ENCODE data around the gene CTSF.

DNA sequence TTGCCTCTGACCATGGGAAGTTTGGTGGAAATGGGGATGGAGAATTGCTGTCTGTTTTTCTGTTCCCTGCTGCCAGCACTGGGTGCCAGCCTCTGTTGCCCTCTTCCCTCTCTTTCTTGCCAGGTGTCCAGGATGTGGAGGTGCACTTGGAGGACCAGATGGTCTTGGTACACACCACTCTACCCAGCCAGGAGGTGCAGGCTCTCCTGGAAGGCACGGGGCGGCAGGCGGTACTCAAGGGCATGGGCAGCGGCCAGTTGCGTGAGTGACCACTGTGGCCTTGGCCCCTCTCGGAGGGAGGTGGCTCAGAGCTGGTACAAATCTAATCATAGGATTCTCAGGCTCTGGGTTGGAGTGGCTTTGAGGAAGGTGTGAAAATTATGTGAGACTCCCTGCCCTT lies 30.6 kb upstream of the CTSF start:
- TF ChIP-seq, protein P1, sequence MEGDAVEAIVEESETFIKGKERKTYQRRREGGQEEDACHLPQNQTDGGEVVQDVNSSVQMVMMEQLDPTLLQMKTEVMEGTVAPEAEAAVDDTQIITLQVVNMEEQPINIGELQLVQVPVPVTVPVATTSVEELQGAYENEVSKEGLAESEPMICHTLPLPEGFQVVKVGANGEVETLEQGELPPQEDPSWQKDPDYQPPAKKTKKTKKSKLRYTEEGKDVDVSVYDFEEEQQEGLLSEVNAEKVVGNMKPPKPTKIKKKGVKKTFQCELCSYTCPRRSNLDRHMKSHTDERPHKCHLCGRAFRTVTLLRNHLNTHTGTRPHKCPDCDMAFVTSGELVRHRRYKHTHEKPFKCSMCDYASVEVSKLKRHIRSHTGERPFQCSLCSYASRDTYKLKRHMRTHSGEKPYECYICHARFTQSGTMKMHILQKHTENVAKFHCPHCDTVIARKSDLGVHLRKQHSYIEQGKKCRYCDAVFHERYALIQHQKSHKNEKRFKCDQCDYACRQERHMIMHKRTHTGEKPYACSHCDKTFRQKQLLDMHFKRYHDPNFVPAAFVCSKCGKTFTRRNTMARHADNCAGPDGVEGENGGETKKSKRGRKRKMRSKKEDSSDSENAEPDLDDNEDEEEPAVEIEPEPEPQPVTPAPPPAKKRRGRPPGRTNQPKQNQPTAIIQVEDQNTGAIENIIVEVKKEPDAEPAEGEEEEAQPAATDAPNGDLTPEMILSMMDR (IDR thresholded peaks at IDR 0.05) = no peak
- no peak for TF ChIP-seq POLR2A (IDR thresholded peaks at IDR 0.05)
